Measurements from ENCODE around the gene LIPH.
"Not testable (repeated sequence)": the region's sequence is repeated elsewhere in the genome, so short reads cannot be mapped to it uniquely, and the experiment has no call there.

The LIPH gene

GRCh38 chr3:185486394-185486793, 66.0 kb downstream of the LIPH start:
- no peak for DNase-seq (ENCODE audit: low read depth)

- no peak for DNase-seq (ENCODE audit: low read depth)
Observed at GRCh38 chr3:185484296-185484695, 68.1 kb downstream of the LIPH start.

DNA sequence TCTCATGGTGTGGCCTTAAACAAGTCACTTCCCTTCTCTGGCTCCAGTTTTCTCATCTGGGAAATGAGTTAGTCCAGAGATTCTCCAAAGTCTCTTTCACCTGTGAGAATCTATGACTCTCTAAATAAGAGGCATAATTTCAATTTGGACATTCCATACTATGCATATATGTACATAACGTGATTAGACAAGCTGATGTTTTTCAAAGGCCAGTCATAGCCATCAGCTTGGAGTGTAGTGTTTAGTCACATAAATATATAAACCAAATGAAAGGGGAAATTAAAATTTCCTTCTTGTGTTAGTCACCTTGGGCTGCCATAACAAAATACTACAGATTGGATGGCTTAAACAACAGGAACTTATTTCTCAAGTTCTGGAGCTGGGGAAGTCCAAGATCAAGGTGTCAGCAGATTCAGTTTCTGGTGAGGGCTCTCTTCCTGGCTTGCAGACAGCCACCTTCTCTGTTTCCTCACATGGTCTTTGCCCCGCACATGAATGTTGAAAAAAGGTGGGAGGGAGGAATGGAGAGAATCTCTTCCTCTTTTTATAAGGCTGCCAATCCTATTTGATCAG, 72.9 kb downstream of the LIPH start:
- no peak for DNase-seq (ENCODE audit: low read depth)

GRCh38 chr3:185477316-185477715, 75.1 kb downstream of the LIPH start:
- DNase-seq (ENCODE audit: low read depth), result no peak

DNA sequence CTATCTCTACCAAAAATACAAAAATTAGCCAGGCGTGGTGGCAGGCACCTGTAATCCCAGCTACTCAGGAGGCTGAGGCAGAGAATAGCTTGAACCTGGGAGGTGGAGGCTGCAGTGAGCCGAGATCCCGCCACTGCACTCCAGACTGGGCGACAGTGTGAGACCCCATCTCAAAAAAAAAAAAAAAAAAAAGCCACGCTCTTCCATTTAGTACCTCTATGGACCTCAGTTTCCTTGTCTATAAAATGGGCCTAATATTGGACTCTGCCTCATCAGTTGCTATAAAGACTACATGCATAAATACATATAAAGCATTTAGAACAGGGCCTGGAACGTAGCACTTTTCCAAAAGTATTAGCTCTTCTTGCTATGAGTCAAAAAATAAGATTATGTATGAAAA, 77.5 kb downstream of the LIPH start:
- not testable (repeated sequence) for DNase-seq (ENCODE audit: low read depth)

DNA sequence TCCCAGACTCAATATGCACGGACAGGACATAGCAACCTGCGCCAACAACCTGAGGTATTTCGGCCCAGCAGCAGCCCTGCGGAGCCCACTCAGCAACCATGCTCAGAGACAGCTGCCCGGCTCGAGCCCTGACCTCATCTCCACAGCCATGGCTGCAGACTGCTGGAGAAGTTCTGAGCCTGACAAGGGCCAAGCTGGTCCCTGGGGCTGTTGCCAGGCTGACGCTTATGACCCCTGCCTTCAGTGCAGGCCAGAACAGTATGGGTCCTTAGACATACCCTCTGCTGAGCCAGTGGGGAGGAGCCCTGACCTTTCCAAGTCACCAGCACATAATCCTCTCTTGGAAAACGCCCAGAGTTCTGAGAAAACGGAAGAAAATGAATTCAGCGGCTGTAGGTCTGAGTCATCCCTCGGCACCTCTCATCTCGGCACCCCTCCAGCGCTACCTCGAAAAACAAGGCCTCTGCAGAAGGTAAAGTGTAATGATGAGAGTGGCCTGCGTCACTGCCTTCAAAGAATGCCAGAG, 79.0 kb downstream of the LIPH start:
- peak; percentile 84 for DNase-seq (ENCODE audit: low read depth)

- DNase-seq (ENCODE audit: low read depth), result no peak
Observed at GRCh38 chr3:185470323-185470722, 82.1 kb downstream of the LIPH start.

GRCh38 chr3:185469542-185469941, 82.8 kb downstream of the LIPH start:
- no peak for DNase-seq (ENCODE audit: low read depth)

DNA sequence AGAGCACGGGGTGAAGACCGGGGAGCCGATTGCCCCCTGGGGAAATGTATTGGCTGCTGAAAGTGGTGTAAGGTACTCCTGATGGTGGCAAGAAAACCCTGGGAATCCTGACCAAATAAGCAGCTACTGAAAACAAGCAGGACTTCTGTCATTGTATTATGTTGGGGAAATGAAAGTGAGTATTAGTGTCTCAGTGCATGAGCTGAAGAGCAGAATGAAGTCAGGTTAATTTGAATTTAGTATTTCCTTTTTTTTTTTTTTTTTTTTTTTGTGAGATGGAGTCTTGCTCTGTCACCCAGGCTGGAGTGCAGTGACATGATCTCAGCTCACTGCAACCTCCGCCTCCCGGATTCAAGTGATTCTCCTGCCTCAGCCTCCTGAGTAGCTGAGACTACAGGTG, 86.3 kb downstream of the LIPH start:
- DNase-seq (ENCODE audit: low read depth), result not testable (repeated sequence)

GRCh38 chr3:185465471-185465870, 86.9 kb downstream of the LIPH start:
- no peak for DNase-seq (ENCODE audit: low read depth)

DNA sequence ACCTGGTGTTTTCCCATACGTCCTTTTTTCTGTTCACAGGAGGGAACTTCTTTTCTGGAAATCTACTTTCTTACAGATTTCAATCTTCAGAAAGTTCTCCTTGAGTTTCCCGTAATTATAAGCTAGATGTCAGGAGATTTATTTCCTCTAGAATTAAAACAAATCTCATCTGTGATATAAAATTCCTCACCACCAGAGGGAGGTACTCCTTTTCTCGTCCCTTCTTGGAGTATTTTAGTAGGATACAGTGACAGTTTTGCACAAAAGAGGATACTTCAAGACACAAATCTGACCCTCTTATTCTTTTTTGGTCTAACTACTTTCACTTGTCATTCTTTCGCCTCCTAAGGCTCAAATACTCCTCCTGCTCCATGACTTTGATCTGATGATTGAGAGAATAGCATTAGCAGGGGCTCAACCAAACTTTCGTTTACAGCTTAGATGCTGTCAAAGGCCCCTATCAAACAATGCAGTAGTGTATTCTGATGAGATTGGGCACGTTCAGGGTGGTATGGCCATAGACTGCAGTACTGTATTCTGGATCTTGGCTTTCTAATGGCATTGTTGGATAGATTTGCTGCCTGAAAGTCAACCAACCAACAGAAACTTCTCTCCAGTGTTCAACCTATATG, 91.6 kb downstream of the LIPH start:
- DNase-seq (ENCODE audit: low read depth), result peak; percentile 37

- DNase-seq (ENCODE audit: low read depth), result no peak
Observed at GRCh38 chr3:185460309-185460708, 92.1 kb downstream of the LIPH start.

DNA sequence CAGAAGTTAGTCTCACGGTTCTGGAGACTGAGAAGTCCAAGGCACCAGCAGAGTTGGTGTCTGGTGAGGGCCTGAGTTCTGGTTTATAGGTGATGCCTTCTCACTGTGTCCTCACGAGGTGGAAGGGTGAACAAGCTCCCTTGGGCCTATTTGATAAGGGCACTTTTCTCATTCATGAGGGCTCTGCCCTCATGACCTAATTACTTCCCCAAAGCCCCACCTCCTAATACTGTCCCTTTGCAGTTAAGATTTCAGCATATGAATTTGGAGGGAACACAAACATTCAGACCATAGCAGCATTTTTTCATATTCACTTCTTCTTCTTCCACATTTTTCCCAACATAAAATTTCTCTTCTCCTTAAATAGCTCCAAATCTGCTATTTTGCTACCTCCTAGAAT, 95.0 kb downstream of the LIPH start:
- no peak for DNase-seq (ENCODE audit: low read depth)
